H1 (cell line): Measurements from ENCODE around the gene CABP5. TPM values are rescaled to one million over a fixed set of nuclear protein-coding genes. Genes with fewer than 3 reads are reported as not detected.

Experiments
- CTCF ChIA-PET: fragments of 300-600 bp; sonication (Branson Sonifier 250); formaldehyde crosslinking; loops from one replicate; lab custom pipeline; 2021; ENCODE audit not compliant: partially characterized antibody; lab: Charles Lee
- POLR2A ChIA-PET: fragments of 300-600 bp; sonication (Branson Sonifier 250); formaldehyde crosslinking; loops from one replicate; lab custom pipeline; 2021; ENCODE audit warnings: inconsistent platforms; ENCODE audit not compliant: partially characterized antibody; lab: Charles Lee
- DNase-seq, 2 experiments: peaks; one replicate each; pipeline versions ENCODE4 v3.0.0 to v3.0.0-alpha.2; 2010 to 2022; ENCODE audit warnings: low spot score in 2 of 2, low read depth in 1 of 2, mixed read lengths in 1 of 2
- FAIRE-seq: peaks from 2 replicates; lab custom pipeline; 2011; peaks lifted over from hg19 to GRCh38; lab: Jason Lieb, UNC
- H2AFZ ChIP-seq: 2 replicates; pipeline ENCODE4 v1.8.1; 2012; ENCODE audit warnings: low read length, inconsistent platforms
- H2AK5ac ChIP-seq: 2 replicates; pipeline ENCODE4 v1.6.1; 2013; ENCODE audit warnings: low read depth, low read length
- H2BK120ac ChIP-seq: replicated peaks from 2 replicates; pipeline ENCODE3; 2013; ENCODE audit warnings: low read depth, low read length, inconsistent platforms
- H2BK12ac ChIP-seq: 2 replicates; pipeline ENCODE4 v1.6.1; 2013; ENCODE audit warnings: low read depth, low read length
- H2BK15ac ChIP-seq: 2 replicates; pipeline ENCODE4 v1.6.1; 2013; ENCODE audit warnings: low read length
- H2BK20ac ChIP-seq: 2 replicates; pipeline ENCODE4 v1.6.1; 2013; ENCODE audit warnings: low read length
- H2BK5ac ChIP-seq: 2 replicates; pipeline ENCODE4 v1.6.1; 2013; ENCODE audit warnings: low read depth, low read length
- H3K14ac ChIP-seq: 2 replicates; pipeline ENCODE4 v1.6.1; 2013; ENCODE audit warnings: inconsistent platforms; ENCODE audit not compliant: insufficient read length
- H3K18ac ChIP-seq: 2 replicates; pipeline ENCODE4 v1.6.1; 2013; ENCODE audit warnings: low read length; ENCODE audit errors: extremely low read depth
- H3K23ac ChIP-seq: 2 replicates; pipeline ENCODE4 v1.6.1; 2013; ENCODE audit warnings: inconsistent platforms; ENCODE audit not compliant: insufficient read length
- H3K23me2 ChIP-seq: 2 replicates; pipeline ENCODE4 v1.6.1; 2013; ENCODE audit warnings: low read depth, low read length
- H3K27ac ChIP-seq: 2 replicates; pipeline ENCODE4 v1.6.1; 2011; ENCODE audit warnings: low read depth, low read length, inconsistent platforms
- H3K27me3 ChIP-seq, 4 experiments: replicated peaks in 1 of 4; 1 replicate in 1 of 4; 2 replicates in 3 of 4; pipeline versions ENCODE4 v1.6.1 to v1.8.1; 2011 to 2013; ENCODE audit warnings: low read length in 3 of 4, mild to moderate bottlenecking in 3 of 4, inconsistent platforms in 2 of 4, mixed read lengths in 2 of 4, moderate library complexity in 1 of 4; ENCODE audit not compliant: control insufficient read depth in 3 of 4, insufficient read depth in 3 of 4; ENCODE audit errors: extremely low read depth in 1 of 4
- H3K36me3 ChIP-seq, 4 experiments: 2 replicates each; pipeline versions ENCODE4 v1.6.1 to v1.8.1; 2011 to 2013; ENCODE audit warnings: mild to moderate bottlenecking in 4 of 4, low read length in 3 of 4, moderate library complexity in 2 of 4, control low read depth in 1 of 4, inconsistent platforms in 1 of 4; ENCODE audit not compliant: insufficient read depth in 4 of 4, control insufficient read depth in 2 of 4
- H3K4ac ChIP-seq: replicated peaks from 2 replicates; pipeline ENCODE3; 2013; ENCODE audit warnings: low read length, low read depth, mixed read lengths, inconsistent platforms; ENCODE audit not compliant: insufficient read length
- H3K4me1 ChIP-seq, 4 experiments: replicated peaks in 1 of 4; 1 replicate in 1 of 4; 2 replicates in 3 of 4; pipeline versions ENCODE4 v1.6.1 to v1.8.1; 2011 to 2013; ENCODE audit warnings: low read length in 3 of 4, inconsistent platforms in 2 of 4, mixed read lengths in 1 of 4; ENCODE audit not compliant: insufficient read depth in 4 of 4, control insufficient read depth in 3 of 4
- H3K4me2 ChIP-seq, 2 experiments: 2 replicates each; pipeline versions ENCODE4 v1.6.1 to v1.8.1; 2011 to 2013; ENCODE audit warnings: low read depth in 2 of 2, low read length in 2 of 2, control low read depth in 1 of 2, inconsistent platforms in 1 of 2, mild to moderate bottlenecking in 1 of 2; ENCODE audit not compliant: insufficient read depth in 1 of 2
- H3K4me3 ChIP-seq, 4 experiments: fragments of 200-600, 300-600 bp in 1 of 4; sonication (generic), shearing (Covaris generic), sonication (Bioruptor Twin) in 1 of 4; 2 replicates each; pipeline versions ENCODE4 v1.5.1 to v1.8.1; 2011 to 2016; ENCODE audit warnings: low read length in 4 of 4, low read depth in 3 of 4, control low read depth in 2 of 4, inconsistent platforms in 2 of 4, mild to moderate bottlenecking in 2 of 4, mixed read lengths in 1 of 4, moderate library complexity in 1 of 4; ENCODE audit not compliant: insufficient read depth in 2 of 4; ENCODE audit errors: extremely low read depth in 1 of 4
- H3K56ac ChIP-seq: replicated peaks from 2 replicates; pipeline ENCODE3; 2013; ENCODE audit warnings: low read depth, mild to moderate bottlenecking, mixed read lengths, low read length, inconsistent platforms; ENCODE audit not compliant: insufficient read length
- H3K79me1 ChIP-seq: 2 replicates; pipeline ENCODE4 v1.6.1; 2013; ENCODE audit warnings: low read depth, low read length, control low read depth
- H3K79me2 ChIP-seq, 2 experiments: 2 replicates each; pipeline versions ENCODE4 v1.6.1 to v1.8.1; 2012 to 2013; ENCODE audit warnings: low read length in 2 of 2, mild to moderate bottlenecking in 2 of 2, inconsistent platforms in 1 of 2; ENCODE audit not compliant: insufficient read depth in 2 of 2, control insufficient read depth in 1 of 2
- H3K9ac ChIP-seq, 4 experiments: replicated peaks in 1 of 4; 1 replicate in 1 of 4; 2 replicates in 3 of 4; pipeline versions ENCODE4 v1.6.1 to v1.8.1; 2011 to 2013; ENCODE audit warnings: low read depth in 3 of 4, low read length in 3 of 4, control low read depth in 2 of 4, mild to moderate bottlenecking in 2 of 4, moderate library complexity in 2 of 4, inconsistent platforms in 1 of 4; ENCODE audit errors: extremely low read depth in 1 of 4
- H3K9me3 ChIP-seq, 2 experiments: 2 replicates each; pipeline versions ENCODE4 v1.6.1 to v1.8.1; 2012 to 2013; ENCODE audit warnings: mild to moderate bottlenecking in 2 of 2, moderate library complexity in 2 of 2, control low read depth in 1 of 2, inconsistent platforms in 1 of 2, low read depth in 1 of 2, low read length in 1 of 2, mixed read lengths in 1 of 2; ENCODE audit not compliant: insufficient read depth in 2 of 2
- H4K20me1 ChIP-seq, 2 experiments: replicated peaks in 1 of 2; 2 replicates each; pipeline versions ENCODE3 to v1.8.1; 2011 to 2013; ENCODE audit warnings: inconsistent platforms in 2 of 2, low read length in 2 of 2, mild to moderate bottlenecking in 1 of 2; ENCODE audit not compliant: insufficient read depth in 2 of 2, control insufficient read depth in 1 of 2
- H4K5ac ChIP-seq: 2 replicates; pipeline ENCODE4 v1.6.1; 2013; ENCODE audit warnings: low read length, low read depth, mixed read lengths, inconsistent platforms; ENCODE audit not compliant: insufficient read length
- H4K8ac ChIP-seq: 2 replicates; pipeline ENCODE4 v1.8.0; 2013; ENCODE audit warnings: mild to moderate bottlenecking, moderate library complexity, low read length, inconsistent platforms; ENCODE audit not compliant: insufficient read depth; ENCODE audit errors: extremely low read depth
- H4K91ac ChIP-seq: replicated peaks from 2 replicates; pipeline ENCODE3; 2013; ENCODE audit warnings: low read length, mixed read lengths, inconsistent platforms; ENCODE audit not compliant: insufficient read length
- BACH1 ChIP-seq: IDR thresholded peaks from 2 replicates; pipeline ENCODE4 v1.6.1; 2012; ENCODE audit warnings: low read length, improper control_type of control experiment
- CBX8 ChIP-seq: fragments of 300-800, 300-1000 bp; sonication (generic); IDR thresholded peaks from 2 replicates; pipeline ENCODE4 v1.7.1; 2016; ENCODE audit warnings: low read depth, low read length, borderline replicate concordance
- RNF2 ChIP-seq: fragments of 200-900, 300-1000 bp; sonication (generic); IDR thresholded peaks from 2 replicates; pipeline ENCODE4 v1.7.1; 2016; ENCODE audit warnings: borderline replicate concordance, low read depth, mild to moderate bottlenecking, antibody characterized with exemption, low read length; ENCODE audit not compliant: poor library complexity, severe bottlenecking; ENCODE audit errors: missing control alignments
- SUZ12 ChIP-seq: fragments of 200-600 bp; sonication (generic); IDR thresholded peaks from 2 replicates; pipeline ENCODE4 v1.6.1; 2012; ENCODE audit warnings: mild to moderate bottlenecking, inconsistent platforms, low read length, moderate library complexity, mixed read lengths
- YY1 ChIP-seq: IDR thresholded peaks from 2 replicates; pipeline ENCODE4 v1.6.1; 2011; ENCODE audit warnings: low read depth, mild to moderate bottlenecking, low read length
- WGBS, 2 experiments: shearing (Covaris generic) in 1 of 2; methylation state at CpG; one replicate each; pipeline versions ENCODE4 v1.1.6 to v1.1.7; 2013 to 2015; ENCODE audit warnings: low lambda C conversion rate in 2 of 2, mixed read lengths in 2 of 2, inconsistent platforms in 1 of 2, low coverage in 1 of 2, missing lambda C conversion rate in 1 of 2; ENCODE audit not compliant: insufficient replicate concordance in 2 of 2, insufficient coverage in 1 of 2, insufficient read length in 1 of 2; ENCODE audit errors: extremely low coverage in 1 of 2, missing lambda C conversion rate in 1 of 2; 5-methylcytosine and 5-hydroxymethylcytosine counted together
- polyA plus RNA-seq, 7 experiments: library from polyadenylated mRNA; depleted of rRNA in 3 of 7; stranded (reverse) in 5 of 7; unstranded in 2 of 7; fragments of >200 nt in 5 of 7; fragments of 200-250 nt in 2 of 7; gene quantifications; 1 replicate in 5 of 7; 2 replicates in 1 of 7; 4 replicates in 1 of 7; pipeline versions ENCODE4 v1.2.1 to v1.2.3, GENCODE V29; 2011 to 2013; ENCODE audit warnings: missing spikeins in 2 of 7, mixed read lengths in 2 of 7
- total RNA-seq: library from RNA; stranded (reverse); fragmentation: NEBNext Ultra II Directional; extraction: Animal tissue kit (Norgen Biotek cat#: 25700); gene quantifications from 2 replicates; pipeline ENCODE4 v1.2.1, GENCODE V29; 2021

The CABP5 gene
- total and polyA plus RNA-seq, 2 of the 8 experiments (the other 6 are each of a cell fraction or from before 2014, with no cell fraction given), result not detected

GRCh38 chr19:48059331-48059730 lies 15.5 kb upstream of the CABP5 start:
- WGBS, 2 experiments, result 87% methylated on average over 6 of the region's 6 CpGs; no CpG with 5 or more reads in 1 of the 2 experiments

More at GRCh38 chr19:48059331-48059730, 15.5 kb upstream of the CABP5 start:
- no peak overlapping the region for H3K56ac ChIP-seq
- H2AK5ac ChIP-seq, result no peak overlapping the region
- no peak overlapping the region for H2BK120ac ChIP-seq
- no peak overlapping the region for H4K8ac ChIP-seq
- H2BK20ac ChIP-seq, result no peak overlapping the region
- no peak overlapping the region for H3K4me2 ChIP-seq
- no peak overlapping the region for H3K4ac ChIP-seq
- H4K91ac ChIP-seq, result no peak overlapping the region
- H3K4me3 ChIP-seq, result no peak overlapping the region
- H3K18ac ChIP-seq, result no peak overlapping the region
- H2BK15ac ChIP-seq, result no peak overlapping the region
- H4K5ac ChIP-seq, result no peak overlapping the region
- no peaks in the 10 kb centered on the region for H3K23me2 ChIP-seq
- H4K20me1 ChIP-seq, result no peaks in the 10 kb centered on the region
- no peaks in the 10 kb centered on the region for H3K79me2 ChIP-seq
- no peaks in the 10 kb centered on the region for H3K79me1 ChIP-seq
- no peaks in the 10 kb centered on the region for H3K9me3 ChIP-seq
- H3K36me3 ChIP-seq, result no peaks in the 10 kb centered on the region
- no peak overlapping the region for H2AFZ ChIP-seq
- ChIA-PET CTCF (interaction anchor here (0.6 to 1.8 kb wide), 8 partner anchors 10 to 422 kb away, joined by 3 to 8 read pairs (median 3); no protein-coding TSS in a partner anchor), POLR2A (no interaction called here)
- H3K27me3 ChIP-seq, result no peaks in the 10 kb centered on the region
- no peak for FAIRE-seq
- peaks cover 4 to 14% (median 7%) of the 10 kb centered on the region in 4 experiments; a peak in 6 of 7 replicates for H3K4me1 ChIP-seq
- H3K23ac ChIP-seq, result no peak overlapping the region
- H3K14ac ChIP-seq, result no peak overlapping the region
- no peak for DNase-seq
- no peak overlapping the region for H3K9ac ChIP-seq
- no peak overlapping the region for H2BK5ac ChIP-seq
- H2BK12ac ChIP-seq, result no peak overlapping the region
- TF ChIP-seq RNF2 (no peak), SUZ12 (no peak), YY1 (no peak), CBX8 (no peak), BACH1 (no peak)
- TF ChIP-seq, all 59 proteins: peak for 0
- H3K27ac ChIP-seq, result no peak overlapping the region
